ENCODE results near the gene ICAM2. TPM values are rescaled to one million over a fixed set of nuclear protein-coding genes. Genes with fewer than 3 reads are reported as not detected.

Gene ICAM2
- total RNA-seq, 6 experiments from 2014 or later, result 5.5 to 16.1 (median 8.6) TPM

DNA sequence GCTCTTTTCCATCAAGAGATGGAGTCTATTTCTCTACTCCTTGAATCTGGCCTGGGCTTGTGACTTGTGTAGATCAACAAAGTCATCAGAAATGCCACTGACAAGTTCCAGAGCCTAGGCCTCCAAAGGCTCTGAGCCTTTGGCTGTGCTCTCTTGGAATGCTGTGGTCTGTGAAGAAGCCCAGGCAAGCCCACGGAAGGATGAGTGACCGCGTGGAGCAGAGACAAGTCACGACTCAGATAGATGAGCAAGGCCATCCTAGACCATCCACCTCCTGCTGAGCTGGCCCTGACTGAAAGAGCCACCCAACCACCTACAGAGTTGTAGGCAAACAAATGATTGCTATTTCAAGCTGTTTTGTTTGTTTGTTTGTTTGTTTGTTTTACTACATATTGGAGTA lies 11.6 kb upstream of the ICAM2 start:
- H3K9me3 ChIP-seq, result no peaks in the 10 kb centered on the region
- no CpG with 5 or more reads among the region's 4 CpGs for WGBS (ENCODE audit: insufficient coverage, low coverage, low lambda C conversion rate, missing lambda C conversion rate)
- intact Hi-C loops (cut with DNase I), result loop anchor here in 1 of 2 donors (10.0 kb wide), 1 partner anchor 103 kb away; the partner anchor contains the start of gene ERN1
- H3K27me3 ChIP-seq, result no peaks in the 10 kb centered on the region
- H3K36me3 ChIP-seq, result no peaks in the 10 kb centered on the region
- no peak overlapping the region for H3K4me3 ChIP-seq
- DNase-seq, result peak in 1 of 3 donors; percentile 34
- no peak for ATAC-seq
- TF ChIP-seq, protein P1, sequence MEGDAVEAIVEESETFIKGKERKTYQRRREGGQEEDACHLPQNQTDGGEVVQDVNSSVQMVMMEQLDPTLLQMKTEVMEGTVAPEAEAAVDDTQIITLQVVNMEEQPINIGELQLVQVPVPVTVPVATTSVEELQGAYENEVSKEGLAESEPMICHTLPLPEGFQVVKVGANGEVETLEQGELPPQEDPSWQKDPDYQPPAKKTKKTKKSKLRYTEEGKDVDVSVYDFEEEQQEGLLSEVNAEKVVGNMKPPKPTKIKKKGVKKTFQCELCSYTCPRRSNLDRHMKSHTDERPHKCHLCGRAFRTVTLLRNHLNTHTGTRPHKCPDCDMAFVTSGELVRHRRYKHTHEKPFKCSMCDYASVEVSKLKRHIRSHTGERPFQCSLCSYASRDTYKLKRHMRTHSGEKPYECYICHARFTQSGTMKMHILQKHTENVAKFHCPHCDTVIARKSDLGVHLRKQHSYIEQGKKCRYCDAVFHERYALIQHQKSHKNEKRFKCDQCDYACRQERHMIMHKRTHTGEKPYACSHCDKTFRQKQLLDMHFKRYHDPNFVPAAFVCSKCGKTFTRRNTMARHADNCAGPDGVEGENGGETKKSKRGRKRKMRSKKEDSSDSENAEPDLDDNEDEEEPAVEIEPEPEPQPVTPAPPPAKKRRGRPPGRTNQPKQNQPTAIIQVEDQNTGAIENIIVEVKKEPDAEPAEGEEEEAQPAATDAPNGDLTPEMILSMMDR (IDR thresholded peaks at IDR 0.05), result no peak
- TF ChIP-seq POLR2A (IDR thresholded peaks at IDR 0.05), result no peak
- H3K4me1 ChIP-seq, result no peaks in the 10 kb centered on the region
- no peak overlapping the region for H3K27ac ChIP-seq

DNA sequence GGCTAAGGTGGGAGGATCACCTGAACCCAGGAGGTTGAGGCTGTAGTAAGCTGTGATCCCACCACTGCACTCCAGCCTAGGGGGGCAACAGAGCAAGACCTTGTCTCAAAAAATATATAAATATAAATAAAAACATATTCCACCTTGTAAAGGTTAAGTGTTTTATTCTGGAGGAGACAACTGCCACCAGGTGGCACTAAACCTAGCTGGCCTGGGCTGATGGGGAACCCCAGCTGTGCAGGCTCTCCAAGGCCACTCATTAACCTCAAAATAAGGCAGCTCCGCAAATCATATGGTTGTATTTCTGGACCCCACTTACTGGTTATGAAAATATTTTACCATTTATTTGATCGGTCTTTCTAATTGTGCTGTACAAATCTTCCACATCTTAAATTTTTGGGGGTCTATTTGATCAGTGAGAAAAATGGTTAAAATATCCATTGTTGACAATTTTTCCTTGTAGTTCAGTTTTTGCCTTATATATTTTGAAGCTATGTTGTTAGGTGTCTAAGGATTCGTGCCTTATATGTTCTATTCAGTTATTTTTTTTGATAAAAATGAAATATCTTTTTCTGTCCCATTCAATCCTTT lies 8.5 kb upstream of the ICAM2 start:
- WGBS (ENCODE audit: insufficient coverage, low coverage, low lambda C conversion rate, missing lambda C conversion rate), result 4% methylated on average over 3 of the region's 3 CpGs
- Histone ChIP-seq H3K4me3 (no peak overlapping the region), H3K27me3 (no peaks in the 10 kb centered on the region), H3K27ac (no peak overlapping the region), H3K36me3 (no peaks in the 10 kb centered on the region), H3K4me1 (peaks cover 0 to 4% (median 0%) of the 10 kb centered on the region in 4 donors), H3K9me3 (no peaks in the 10 kb centered on the region)
- DNase-seq, result peak in 2 of 3 donors; percentile 53 to 64
- ATAC-seq, result peak; percentile 74 to 79 (median 78)
- intact Hi-C loops (cut with DNase I), result loop anchor here in 1 of 2 donors (5.0 kb wide), 2 partner anchors 103 to 117 kb away; partner anchors contain the start of genes CSHL1 and ERN1
- no peak for TF ChIP-seq POLR2A (IDR thresholded peaks at IDR 0.05)
- TF ChIP-seq, protein P1 (IDR thresholded peaks at IDR 0.05), result peak; percentile 65 to 82 (median 81)

GRCh38 chr17:64025732-64026294 lies 5.4 kb upstream of the ICAM2 start:
- H3K27ac ChIP-seq, result peak overlapping the region in 1 of 3 donors; percentile 6
- H3K4me3 ChIP-seq, result no peak overlapping the region
- peaks cover 0 to 4% (median 0%) of the 10 kb centered on the region in 4 donors for H3K4me1 ChIP-seq
- WGBS (ENCODE audit: insufficient coverage, low coverage, low lambda C conversion rate, missing lambda C conversion rate), result under 1% methylated on average over 11 of the region's 21 CpGs
- intact Hi-C loops (cut with DNase I), result loop anchor here in 1 of 2 donors (5.0 kb wide), 2 partner anchors 106 to 114 kb away; partner anchors contain the start of genes CSHL1 and ERN1
- peak; percentile 69 to 84 (median 81) for DNase-seq
- no peaks in the 10 kb centered on the region for H3K9me3 ChIP-seq
- H3K36me3 ChIP-seq, result no peaks in the 10 kb centered on the region
- H3K27me3 ChIP-seq, result no peaks in the 10 kb centered on the region
- ATAC-seq, result peak; percentile 82 to 90 (median 86)
- no peak for TF ChIP-seq POLR2A (IDR thresholded peaks at IDR 0.05)
- TF ChIP-seq, protein P1 (IDR thresholded peaks at IDR 0.05), result peak; percentile 77 to 92 (median 84)

DNA sequence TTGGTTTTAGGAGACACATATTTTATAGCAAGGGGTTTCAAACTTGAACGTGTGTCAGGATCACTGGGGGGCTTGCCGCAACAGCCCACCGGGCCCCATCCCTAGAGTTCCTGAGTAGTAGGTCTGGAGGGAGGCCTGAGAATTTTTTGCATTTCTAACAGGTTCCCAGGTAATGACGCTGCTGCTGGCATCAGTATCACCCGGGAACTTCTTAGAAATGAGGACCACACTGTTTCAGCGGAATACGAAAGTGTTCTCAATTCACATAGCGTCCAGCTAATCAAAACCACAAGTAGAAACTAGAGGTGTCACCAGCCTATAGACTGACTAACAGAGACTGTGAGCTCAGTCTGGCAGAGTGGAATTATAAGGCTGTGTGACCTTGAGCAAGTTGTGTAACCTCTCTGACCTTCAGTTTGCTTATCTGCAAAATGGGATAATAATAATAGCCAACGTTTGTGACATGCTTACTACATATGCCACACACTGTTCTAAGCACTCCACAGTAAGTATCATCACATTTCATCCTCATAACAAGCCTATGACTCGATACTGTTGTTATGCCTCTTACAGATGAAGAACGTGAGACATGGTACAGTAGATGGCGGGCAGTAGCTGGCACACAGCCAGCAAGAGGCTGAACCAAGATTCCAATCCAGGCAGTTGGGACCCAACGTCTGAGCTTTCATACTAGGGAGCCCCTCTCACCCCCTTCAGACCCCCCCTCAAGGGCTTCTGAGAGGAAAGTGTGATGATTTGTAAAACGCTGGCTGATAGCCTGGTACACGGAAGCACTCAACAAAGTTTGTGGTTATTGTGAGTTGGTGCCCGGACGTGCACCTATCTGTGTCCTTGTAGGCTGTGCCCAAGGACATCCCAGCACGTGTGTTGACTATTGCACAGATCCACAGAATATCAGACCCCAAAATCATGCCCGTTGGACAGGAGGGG lies 4.6 kb upstream of the ICAM2 start:
- DNase-seq (peak in 1 of 3 donors; percentile 44), ATAC-seq (peak in 1 of 4 donors; percentile 5)
- Histone ChIP-seq H3K4me3 (no peak overlapping the region), H3K27ac (peak overlapping the region in 1 of 3 donors; percentile 6), H3K4me1 (peaks cover 0 to 4% (median 0%) of the 10 kb centered on the region in 4 donors), H3K36me3 (no peaks in the 10 kb centered on the region), H3K27me3 (no peaks in the 10 kb centered on the region), H3K9me3 (no peaks in the 10 kb centered on the region)
- intact Hi-C loops (cut with DNase I), result loop anchor here in 1 of 2 donors (5.0 kb wide), 2 partner anchors 107 to 113 kb away; partner anchors contain the start of genes CSHL1 and ERN1
- TF ChIP-seq POLR2A (IDR thresholded peaks at IDR 0.05), result no peak
- TF ChIP-seq, protein P1 (IDR thresholded peaks at IDR 0.05), result no peak
- 62% methylated on average over 8 of the region's 19 CpGs for WGBS (ENCODE audit: insufficient coverage, low coverage, low lambda C conversion rate, missing lambda C conversion rate)
